ENCODE results near the gene ARL6. TPM values are rescaled to one million over a fixed set of nuclear protein-coding genes. Genes with fewer than 3 reads are reported as not detected.

The ARL6 gene
- total RNA-seq, 1 donor from 2014 or later = 15.7 TPM

- Histone ChIP-seq H3K27me3 (no peaks in the 10 kb centered on the region), H3K4me1 (peaks cover 15% of the 10 kb centered on the region), H3K27ac (no peak overlapping the region), H3K9me3 (no peaks in the 10 kb centered on the region), H3K4me3 (peak overlapping the region; percentile 57 to 71), H3K36me3 (peaks cover 0 to 12% of the 10 kb centered on the region in 2 donors)
- DNase-seq (ENCODE audit: extremely low spot score in 2 of 2) = no peak
- no peak for TF ChIP-seq POLR2A (IDR thresholded peaks at IDR 0.05)
- TF ChIP-seq CTCF (IDR thresholded peaks at IDR 0.05) = no peak
- no peak for TF ChIP-seq POLR2AphosphoS5 (IDR thresholded peaks at IDR 0.05; ENCODE audit: insufficient read depth in 1 of 2, low read depth in 1 of 2)
- intact Hi-C loops (cut with DNase I) = no loop called here
These were observed 778 bp downstream of the ARL6 start for GRCh38 chr3:97765336-97765735.

- Histone ChIP-seq H3K36me3 (peaks cover 0 to 12% of the 10 kb centered on the region in 2 donors), H3K27ac (no peak overlapping the region), H3K9me3 (no peaks in the 10 kb centered on the region), H3K27me3 (no peaks in the 10 kb centered on the region), H3K4me1 (no peaks in the 10 kb centered on the region), H3K4me3 (no peak overlapping the region)
- TF ChIP-seq CTCF (IDR thresholded peaks at IDR 0.05) (no peak), POLR2AphosphoS5 (IDR thresholded peaks at IDR 0.05; ENCODE audit: insufficient read depth in 1 of 2, low read depth in 1 of 2) (no peak), POLR2A (IDR thresholded peaks at IDR 0.05) (no peak)
- no peak for DNase-seq (ENCODE audit: extremely low spot score in 2 of 2)
- intact Hi-C loops (cut with DNase I) = no loop called here
These were observed 8.4 kb downstream of the ARL6 start for GRCh38 chr3:97772926-97773325.

DNA sequence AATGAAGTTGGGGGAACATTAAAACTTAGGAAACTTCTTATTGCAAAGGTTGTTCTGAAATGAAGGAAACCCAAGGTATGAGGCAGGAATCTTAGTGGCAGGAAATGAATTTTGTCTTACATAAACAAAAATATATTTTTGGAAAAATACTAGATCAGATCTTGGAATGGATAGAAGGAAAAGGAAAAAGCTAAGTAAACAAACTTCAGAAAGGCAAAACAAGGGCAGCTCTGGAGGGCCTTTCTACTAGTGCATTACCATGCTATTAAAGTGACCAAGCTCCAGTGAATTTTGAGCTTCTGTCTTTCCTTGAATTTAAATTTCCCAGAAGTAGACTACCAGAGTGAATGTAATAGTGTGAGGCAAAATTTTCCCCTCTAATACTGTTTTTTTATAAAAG lies 13.6 kb downstream of the ARL6 start:
- no peak for TF ChIP-seq POLR2A (IDR thresholded peaks at IDR 0.05)
- TF ChIP-seq CTCF (IDR thresholded peaks at IDR 0.05) = no peak
- no peaks in the 10 kb centered on the region for H3K27me3 ChIP-seq

DNA sequence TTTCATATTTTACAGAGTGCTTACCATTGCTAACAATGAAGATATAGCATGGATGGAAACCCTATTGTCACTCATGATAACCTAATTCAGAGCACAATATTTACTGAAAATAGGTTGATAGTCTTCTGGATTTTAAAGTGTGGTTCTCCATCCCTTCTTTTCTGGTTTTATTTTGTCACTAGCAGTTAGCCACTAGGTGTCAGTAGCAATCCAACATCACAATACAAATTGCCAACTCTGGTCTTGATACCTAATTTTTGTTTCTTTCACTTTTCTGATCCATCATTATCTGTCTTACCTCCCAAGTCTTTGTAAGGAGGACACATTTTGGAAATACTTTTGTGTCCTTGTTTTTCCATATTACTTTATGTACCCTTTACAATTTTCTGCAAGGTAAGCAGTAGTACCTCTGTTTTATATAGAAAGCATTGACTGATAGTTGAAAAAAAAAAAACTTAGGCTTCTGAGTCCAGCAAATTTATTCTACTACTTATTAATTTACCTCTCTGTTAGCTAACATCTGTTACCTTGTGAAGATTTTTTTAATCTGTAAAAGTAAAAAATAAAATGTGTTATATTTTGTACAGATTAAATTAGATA lies 29.0 kb downstream of the ARL6 start:
- Histone ChIP-seq H3K4me3 (no peak overlapping the region), H3K36me3 (no peaks in the 10 kb centered on the region), H3K27me3 (no peaks in the 10 kb centered on the region), H3K27ac (no peak overlapping the region), H3K4me1 (no peaks in the 10 kb centered on the region), H3K9me3 (no peaks in the 10 kb centered on the region)
- DNase-seq (ENCODE audit: extremely low spot score in 2 of 2) = no peak
- peak; percentile 80 to 89 (median 80) for TF ChIP-seq CTCF (IDR thresholded peaks at IDR 0.05)
- TF ChIP-seq POLR2A (IDR thresholded peaks at IDR 0.05) = no peak
- TF ChIP-seq POLR2AphosphoS5 (IDR thresholded peaks at IDR 0.05; ENCODE audit: insufficient read depth in 1 of 2, low read depth in 1 of 2) = peak in 1 of 2 donors; percentile 23
- intact Hi-C loops (cut with DNase I) = loop anchor here (5.0 kb wide), 1 partner anchor 229 kb away; no protein-coding TSS in a partner anchor

More for the DNA sequence above, 13.6 kb downstream of the ARL6 start:
- intact Hi-C loops (cut with DNase I) = no loop called here
- Histone ChIP-seq H3K4me1 (no peaks in the 10 kb centered on the region), H3K4me3 (no peak overlapping the region), H3K27ac (no peak overlapping the region), H3K36me3 (no peaks in the 10 kb centered on the region), H3K9me3 (no peaks in the 10 kb centered on the region)
- no peak for DNase-seq (ENCODE audit: extremely low spot score in 2 of 2)

- TF ChIP-seq CTCF (IDR thresholded peaks at IDR 0.05) (no peak), POLR2AphosphoS5 (IDR thresholded peaks at IDR 0.05; ENCODE audit: insufficient read depth in 1 of 2, low read depth in 1 of 2) (no peak), POLR2A (IDR thresholded peaks at IDR 0.05) (no peak)
- no peak for DNase-seq (ENCODE audit: extremely low spot score in 2 of 2)
- intact Hi-C loops (cut with DNase I) = no loop called here
- Histone ChIP-seq H3K4me1 (no peaks in the 10 kb centered on the region), H3K27ac (no peak overlapping the region), H3K36me3 (no peaks in the 10 kb centered on the region), H3K4me3 (no peak overlapping the region), H3K27me3 (no peaks in the 10 kb centered on the region), H3K9me3 (no peaks in the 10 kb centered on the region)
These were observed 31.4 kb downstream of the ARL6 start for GRCh38 chr3:97795951-97796350.

Data from vagina (tissue), 2 donors.